Measurements from ENCODE around the gene DENND5B.

GRCh38 chr12:31582155-31582554 is 8.8 kb downstream of the DENND5B start:
- TF ChIP-seq CTCF (IDR thresholded peaks at IDR 0.05) = no peak
- no peak for TF ChIP-seq POLR2A (IDR thresholded peaks at IDR 0.05)

All from right lobe of liver (tissue), 4 donors.